Activated CD4-positive, alpha-beta memory T cell treated with anti-CD3 and anti-CD28 coated beads for 36 hours (primary cell): ENCODE results near the gene SORCS3. TPM values are rescaled to one million over a fixed set of nuclear protein-coding genes. Genes with fewer than 3 reads are reported as not detected.

Experiments used
- CTCF ChIA-PET: fragments of 350-600 bp; sonication (Branson Sonifier 250); formaldehyde crosslinking; loops from one replicate; lab custom pipeline; 2021; ENCODE audit warnings: antibody characterized with exemption, inconsistent platforms; lab: Charles Lee
- POLR2A ChIA-PET: fragments of 350-600 bp; sonication (Branson Sonifier 250); formaldehyde crosslinking; loops from one replicate; lab custom pipeline; 2021; ENCODE audit warnings: antibody characterized with exemption; lab: Charles Lee
- DNase-seq: peaks from one replicate; pipeline ENCODE4 v3.0.0-alpha.2; 2020
- H3K27ac Mint-ChIP-seq: one replicate; pipeline ENCODE4 v1.8.0; 2021; ENCODE audit warnings: mixed read lengths
- H3K27me3 Mint-ChIP-seq: one replicate; pipeline ENCODE4 v1.8.0; 2021; ENCODE audit warnings: mixed read lengths
- H3K36me3 Mint-ChIP-seq: one replicate; pipeline ENCODE4 v1.8.0; 2021; ENCODE audit warnings: mixed read lengths
- H3K4me1 Mint-ChIP-seq: one replicate; pipeline ENCODE4 v1.8.0; 2021; ENCODE audit warnings: low read depth, mixed read lengths
- H3K4me3 Mint-ChIP-seq: one replicate; pipeline ENCODE4 v1.8.0; 2021; ENCODE audit warnings: mild to moderate bottlenecking, mixed read lengths
- H3K9me3 Mint-ChIP-seq: one replicate; pipeline ENCODE4 v1.8.0; 2021; ENCODE audit warnings: mixed read lengths
- intact Hi-C: fragments of 100-400 bp; cut with micrococcal nuclease; formaldehyde crosslinking; loops from one replicate; pipeline ENCODE4 v1.15.1; 2023
- total RNA-seq, 2 experiments: library from RNA; stranded (reverse); gene quantifications; one replicate each; pipeline ENCODE4 v1.2.3, GENCODE V29; 2021

The SORCS3 gene
- total RNA-seq, 2 experiments from 2014 or later: not detected

GRCh38 chr10:104630731-104631130 lies 10.4 kb upstream of the SORCS3 start:
- H3K27ac Mint-ChIP-seq: no peak overlapping the region
- H3K4me3 Mint-ChIP-seq: no peak overlapping the region
- no peak for DNase-seq
- H3K9me3 Mint-ChIP-seq: no peaks in the 10 kb centered on the region
- ChIA-PET POLR2A (no interaction called here), CTCF (no interaction called here)
- intact Hi-C loops: no loop called here
- H3K27me3 Mint-ChIP-seq: peaks cover 22% of the 10 kb centered on the region
- no peaks in the 10 kb centered on the region for H3K4me1 Mint-ChIP-seq
- no peaks in the 10 kb centered on the region for H3K36me3 Mint-ChIP-seq

- no peaks in the 10 kb centered on the region for H3K36me3 Mint-ChIP-seq
- intact Hi-C loops: no loop called here
- DNase-seq: no peak
- no peaks in the 10 kb centered on the region for H3K4me1 Mint-ChIP-seq
- H3K9me3 Mint-ChIP-seq: no peaks in the 10 kb centered on the region
- ChIA-PET CTCF (no interaction called here), POLR2A (no interaction called here)
- H3K27ac Mint-ChIP-seq: no peak overlapping the region
- H3K4me3 Mint-ChIP-seq: no peak overlapping the region
- H3K27me3 Mint-ChIP-seq: peaks cover 22% of the 10 kb centered on the region
These were observed 9.1 kb upstream of the SORCS3 start for GRCh38 chr10:104631946-104632345.

GRCh38 chr10:104638861-104639589 lies 2.1 kb upstream of the SORCS3 start:
- intact Hi-C loops: loop anchor here (2.0 kb wide), 1 partner anchor 286 kb away; no protein-coding TSS in a partner anchor
- no peak for DNase-seq
- Mint-ChIP-seq H3K36me3 (no peaks in the 10 kb centered on the region), H3K9me3 (no peaks in the 10 kb centered on the region), H3K4me1 (no peaks in the 10 kb centered on the region), H3K4me3 (no peak overlapping the region), H3K27ac (no peak overlapping the region), H3K27me3 (peaks cover 52% of the 10 kb centered on the region)
- ChIA-PET POLR2A (no interaction called here), CTCF (interaction anchor here (1.4 kb wide), 1 partner anchor 25 kb away, joined by 4 read pairs; no protein-coding TSS in a partner anchor)

GRCh38 chr10:104639590-104640338 lies 1.3 kb upstream of the SORCS3 start:
- ChIA-PET POLR2A (no interaction called here), CTCF (interaction anchor here (1.4 kb wide), 1 partner anchor 26 kb away, joined by 4 read pairs; no protein-coding TSS in a partner anchor)
- H3K4me1 Mint-ChIP-seq: no peaks in the 10 kb centered on the region
- intact Hi-C loops: loop anchor here (2.0 kb wide), 1 partner anchor 285 kb away; no protein-coding TSS in a partner anchor
- DNase-seq: no peak
- no peaks in the 10 kb centered on the region for H3K36me3 Mint-ChIP-seq
- no peak overlapping the region for H3K27ac Mint-ChIP-seq
- peaks cover 52% of the 10 kb centered on the region for H3K27me3 Mint-ChIP-seq
- no peak overlapping the region for H3K4me3 Mint-ChIP-seq
- no peaks in the 10 kb centered on the region for H3K9me3 Mint-ChIP-seq

- DNase-seq: no peak
- H3K27ac Mint-ChIP-seq: no peak overlapping the region
- H3K36me3 Mint-ChIP-seq: no peaks in the 10 kb centered on the region
- intact Hi-C loops: no loop called here
- H3K4me1 Mint-ChIP-seq: no peaks in the 10 kb centered on the region
- no peak overlapping the region for H3K4me3 Mint-ChIP-seq
- no peaks in the 10 kb centered on the region for H3K9me3 Mint-ChIP-seq
- CTCF ChIA-PET: no interaction called here
- POLR2A ChIA-PET: no interaction called here
- peaks cover 48% of the 10 kb centered on the region for H3K27me3 Mint-ChIP-seq
These were observed 527 bp upstream of the SORCS3 start for GRCh38 chr10:104640339-104641186.

GRCh38 chr10:104641937-104642657 lies 1.0 kb downstream of the SORCS3 start:
- Mint-ChIP-seq H3K4me3 (no peak overlapping the region), H3K4me1 (no peaks in the 10 kb centered on the region), H3K36me3 (no peaks in the 10 kb centered on the region), H3K27me3 (peaks cover 49% of the 10 kb centered on the region), H3K9me3 (no peaks in the 10 kb centered on the region), H3K27ac (no peak overlapping the region)
- intact Hi-C loops: no loop called here
- POLR2A ChIA-PET: no interaction called here
- CTCF ChIA-PET: no interaction called here
- DNase-seq: no peak

- H3K9me3 Mint-ChIP-seq: no peaks in the 10 kb centered on the region
- H3K36me3 Mint-ChIP-seq: no peaks in the 10 kb centered on the region
- DNase-seq: peak; percentile 52
- no peaks in the 10 kb centered on the region for H3K4me1 Mint-ChIP-seq
- H3K27ac Mint-ChIP-seq: no peak overlapping the region
- no peak overlapping the region for H3K4me3 Mint-ChIP-seq
- H3K27me3 Mint-ChIP-seq: peaks cover 45% of the 10 kb centered on the region
- ChIA-PET CTCF (no interaction called here), POLR2A (no interaction called here)
- intact Hi-C loops: no loop called here
These were observed 1.7 kb downstream of the SORCS3 start for GRCh38 chr10:104642658-104643302.

GRCh38 chr10:104643303-104643663 lies 2.2 kb downstream of the SORCS3 start:
- no peak overlapping the region for H3K27ac Mint-ChIP-seq
- H3K4me3 Mint-ChIP-seq: no peak overlapping the region
- CTCF ChIA-PET: no interaction called here
- intact Hi-C loops: no loop called here
- peaks cover 42% of the 10 kb centered on the region for H3K27me3 Mint-ChIP-seq
- H3K4me1 Mint-ChIP-seq: no peaks in the 10 kb centered on the region
- POLR2A ChIA-PET: no interaction called here
- no peaks in the 10 kb centered on the region for H3K9me3 Mint-ChIP-seq
- H3K36me3 Mint-ChIP-seq: no peaks in the 10 kb centered on the region
- DNase-seq: no peak

GRCh38 chr10:104646146-104646545 lies 5.1 kb downstream of the SORCS3 start:
- Mint-ChIP-seq H3K36me3 (no peaks in the 10 kb centered on the region), H3K4me1 (no peaks in the 10 kb centered on the region), H3K27ac (no peak overlapping the region), H3K9me3 (no peaks in the 10 kb centered on the region), H3K4me3 (no peak overlapping the region), H3K27me3 (peaks cover 31% of the 10 kb centered on the region)
- CTCF ChIA-PET: no interaction called here
- POLR2A ChIA-PET: no interaction called here
- intact Hi-C loops: no loop called here
- no peak for DNase-seq

- POLR2A ChIA-PET: no interaction called here
- H3K27me3 Mint-ChIP-seq: peaks cover 21% of the 10 kb centered on the region
These were observed 7.3 kb downstream of the SORCS3 start for GRCh38 chr10:104648421-104648820.

GRCh38 chr10:104650072-104650471 lies 9.0 kb downstream of the SORCS3 start:
- no peaks in the 10 kb centered on the region for H3K9me3 Mint-ChIP-seq
- peaks cover 23% of the 10 kb centered on the region for H3K27me3 Mint-ChIP-seq
- no peaks in the 10 kb centered on the region for H3K4me1 Mint-ChIP-seq
- no peaks in the 10 kb centered on the region for H3K36me3 Mint-ChIP-seq
- H3K27ac Mint-ChIP-seq: no peak overlapping the region
- no peak overlapping the region for H3K4me3 Mint-ChIP-seq
- POLR2A ChIA-PET: no interaction called here
- intact Hi-C loops: no loop called here
- CTCF ChIA-PET: no interaction called here
- DNase-seq: no peak

More at GRCh38 chr10:104648421-104648820, 7.3 kb downstream of the SORCS3 start:
- no peaks in the 10 kb centered on the region for H3K36me3 Mint-ChIP-seq
- DNase-seq: no peak
- no peaks in the 10 kb centered on the region for H3K4me1 Mint-ChIP-seq
- H3K27ac Mint-ChIP-seq: no peak overlapping the region
- H3K4me3 Mint-ChIP-seq: no peak overlapping the region
- no peaks in the 10 kb centered on the region for H3K9me3 Mint-ChIP-seq
- CTCF ChIA-PET: no interaction called here
- intact Hi-C loops: no loop called here
